ENCODE data around the gene ANKRD42. TPM values are rescaled to one million over a fixed set of nuclear protein-coding genes. Genes with fewer than 3 reads are reported as not detected.

Gene ANKRD42
- total and polyA plus RNA-seq, 9 of the 15 experiments (the other 6 are each of a cell fraction or from before 2014, with no cell fraction given) = 2.8 to 9.1 (median 6.1) TPM

- no TSS peak for BruUV-seq (replicated peaks)
- in situ Hi-C loops (cut with MboI) = no loop called here
Observed at GRCh38 chr11:83284501-83285150, 91.1 kb downstream of the ANKRD42 start.

More at GRCh38 chr11:83284501-83285150, 91.1 kb downstream of the ANKRD42 start:
- Histone ChIP-seq H4K20me1 (replicated peaks; ENCODE audit: control insufficient read depth, insufficient read depth, low read length) (no peaks in the 10 kb centered on the region), H3K27me3 (ENCODE audit: control insufficient read depth in 2 of 2, insufficient read depth in 2 of 2, low read length in 2 of 2) (no peaks in the 10 kb centered on the region), H3K36me3 (ENCODE audit: control insufficient read depth, insufficient read depth, low read length) (peaks cover 12% of the 10 kb centered on the region; the same call in 2 of the 3 replicates), H3K27ac (ENCODE audit: extremely low read depth, low read depth, low read length) (peak overlapping the region; percentile 99; the same call in 2 of the 3 replicates), H2AFZ (ENCODE audit: low read depth, low read length) (no peak overlapping the region), H3K4me2 (ENCODE audit: insufficient read depth, low read length) (peak overlapping the region; percentile 95), H3K4me3 (peak overlapping the region; percentile 76), H3K9ac (ENCODE audit: insufficient read depth in 1 of 2, low read depth in 2 of 2, low read length in 2 of 2) (peak overlapping the region in 1 of 2 experiments; percentile 98; a peak in 2 of 4 replicates), H3K79me2 (ENCODE audit: control insufficient read depth, insufficient read depth, low read length) (peaks cover 29% of the 10 kb centered on the region), H3K9me3 (replicated peaks; ENCODE audit: control insufficient read depth, insufficient read depth, low read depth, low read length) (no peaks in the 10 kb centered on the region), H3K9me1 (ENCODE audit: control insufficient read depth, insufficient read depth, low read length) (no peaks in the 10 kb centered on the region), H3K4me1 (replicated peaks in 1 of 2; ENCODE audit: control insufficient read depth in 2 of 2, insufficient read depth in 2 of 2, low read length in 2 of 2) (peaks cover 6 to 11% of the 10 kb centered on the region in 2 experiments; a peak in 4 of 5 replicates)
- ChIA-PET CTCF (ENCODE audit: low intra/inter-chr PET ratio) (no interaction called here), POLR2A (interaction anchor here (1.2 kb wide), 1 partner anchor 8 kb away, joined by 3 read pairs; no protein-coding TSS in a partner anchor)
- no peak for TF ChIP-seq VEZF1 (CRISPR knock-in tag; IDR thresholded peaks at IDR 0.05)
- no peak for TF ChIP-seq CGGBP1 (CRISPR knock-in tag; IDR thresholded peaks at IDR 0.05)
- no peak for TF ChIP-seq ZBTB17 (CRISPR knock-in tag; IDR thresholded peaks at IDR 0.05)
- no peak for TF ChIP-seq SRF (CRISPR knock-in tag; IDR thresholded peaks at IDR 0.05)
- no peak for TF ChIP-seq MBD2 (IDR thresholded peaks at IDR 0.05; ENCODE audit: borderline replicate concordance, low read depth)
- no peak for FAIRE-seq
- ATAC-seq = no peak
- WGBS (ENCODE audit: insufficient coverage, low coverage, missing lambda C conversion rate) = 2% methylated on average over 3 of the region's 3 CpGs
- DNase-seq (ENCODE audit: extremely low read depth in 1 of 4, low spot score in 3 of 4) = peak in 1 of 4 experiments; percentile 8
- intact Hi-C loops (cut with micrococcal nuclease) = loop anchor here (2.0 kb wide), 1 partner anchor 384 kb away; the partner anchor contains the start of genes DDIAS and PRCP
